Motor neuron (in vitro differentiated cells): Measurements from ENCODE around the gene RAB23. TPM values are rescaled to one million over a fixed set of nuclear protein-coding genes. Genes with fewer than 3 reads are reported as not detected.

ENCODE experiments used
- total RNA-seq, 8 experiments: library from RNA; unstranded; fragments of 300-600 nt; gene quantifications; 2 replicates each; pipeline versions ENCODE4 v1.2.3 to v1.2.4, GENCODE V29; 2022

RAB23 gene
- total RNA-seq, 8 experiments from 2014 or later = 10.3 to 41.4 (median 12.4) TPM

Other genes starting within 250 kb of the RAB23 start
- gene KIAA1586, start 175.6 kb downstream of the RAB23 start, total RNA-seq = 10 to 100 TPM; 19.2 to 43.3 (median 26.2) TPM
- 10 to 100 TPM; 47.0 to 74.7 (median 54.3) TPM for gene ZNF451, start 132.1 kb downstream of the RAB23 start, total RNA-seq
- gene BAG2, start 50.0 kb downstream of the RAB23 start, total RNA-seq = 10 to 100 TPM in 3 of 8 experiments, 1 to 10 TPM in 5; 2.6 to 17.5 (median 5.2) TPM
- 10 to 100 TPM in 3 of 8 experiments, 1 to 10 TPM in 5; 4.4 to 28.3 (median 9.2) TPM for gene PRIM2, start 95.3 kb upstream of the RAB23 start, total RNA-seq